ENCODE results near the gene DHRS3. TPM values are rescaled to one million over a fixed set of nuclear protein-coding genes. Genes with fewer than 3 reads are reported as not detected.

The DHRS3 gene
- total RNA-seq, 2 donors from 2014 or later = 9.2 to 9.8 TPM

DNA sequence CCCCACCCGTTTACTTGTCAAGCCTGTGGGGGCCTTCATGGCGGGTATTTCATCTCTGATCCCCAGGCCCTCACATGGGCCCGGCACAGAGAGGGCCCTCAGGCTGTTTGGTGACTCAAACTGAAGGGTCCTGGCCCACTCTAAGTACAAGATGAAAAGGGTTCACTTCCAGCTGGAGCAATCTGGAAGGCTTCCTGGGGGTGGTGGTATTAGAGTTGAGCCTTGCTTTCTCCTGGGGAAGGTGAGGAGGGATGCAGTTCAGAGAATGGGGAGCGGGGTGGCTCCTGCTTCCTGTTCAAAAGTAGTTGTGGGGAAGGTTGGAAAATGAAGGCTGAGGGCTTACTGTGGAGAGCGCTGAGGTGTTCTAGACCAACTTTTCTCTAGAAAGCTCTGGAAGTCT, 47.7 kb downstream of the DHRS3 start:
- no peaks in the 10 kb centered on the region for H3K4me1 Mint-ChIP-seq
- H3K36me3 Mint-ChIP-seq (ENCODE audit: low read depth) = peaks cover 6% of the 10 kb centered on the region
- H3K9me3 Mint-ChIP-seq = no peaks in the 10 kb centered on the region
- no peak for DNase-seq
- TF ChIP-seq, protein P1, sequence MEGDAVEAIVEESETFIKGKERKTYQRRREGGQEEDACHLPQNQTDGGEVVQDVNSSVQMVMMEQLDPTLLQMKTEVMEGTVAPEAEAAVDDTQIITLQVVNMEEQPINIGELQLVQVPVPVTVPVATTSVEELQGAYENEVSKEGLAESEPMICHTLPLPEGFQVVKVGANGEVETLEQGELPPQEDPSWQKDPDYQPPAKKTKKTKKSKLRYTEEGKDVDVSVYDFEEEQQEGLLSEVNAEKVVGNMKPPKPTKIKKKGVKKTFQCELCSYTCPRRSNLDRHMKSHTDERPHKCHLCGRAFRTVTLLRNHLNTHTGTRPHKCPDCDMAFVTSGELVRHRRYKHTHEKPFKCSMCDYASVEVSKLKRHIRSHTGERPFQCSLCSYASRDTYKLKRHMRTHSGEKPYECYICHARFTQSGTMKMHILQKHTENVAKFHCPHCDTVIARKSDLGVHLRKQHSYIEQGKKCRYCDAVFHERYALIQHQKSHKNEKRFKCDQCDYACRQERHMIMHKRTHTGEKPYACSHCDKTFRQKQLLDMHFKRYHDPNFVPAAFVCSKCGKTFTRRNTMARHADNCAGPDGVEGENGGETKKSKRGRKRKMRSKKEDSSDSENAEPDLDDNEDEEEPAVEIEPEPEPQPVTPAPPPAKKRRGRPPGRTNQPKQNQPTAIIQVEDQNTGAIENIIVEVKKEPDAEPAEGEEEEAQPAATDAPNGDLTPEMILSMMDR (conservative IDR thresholded peaks at IDR 0.05) = no peak
- H3K9me3 ChIP-seq (ENCODE audit: control insufficient read depth, low read length) = no peaks in the 10 kb centered on the region
- H3K27me3 Mint-ChIP-seq (ENCODE audit: insufficient read depth) = no peaks in the 10 kb centered on the region
- WGBS, 2 experiments (ENCODE audit: insufficient coverage in 1 of 2, insufficient read length in 1 of 2) = 89 to 93% methylated on average over 3 to 5 of the region's 5 CpGs
- H3K27ac ChIP-seq (ENCODE audit: low read depth, low read length) = no peak overlapping the region
- no peak overlapping the region for H3K4me3 Mint-ChIP-seq
- no peak overlapping the region for H3K4me3 ChIP-seq (ENCODE audit: low read length)
- H3K9ac ChIP-seq (ENCODE audit: extremely low read depth, low read length, poor library complexity, severe bottlenecking) = no peak overlapping the region
- H3K27me3 ChIP-seq (ENCODE audit: control insufficient read depth, insufficient read depth, low read length, poor library complexity, severe bottlenecking) = no peaks in the 10 kb centered on the region
- H3K4me1 ChIP-seq (ENCODE audit: control insufficient read depth, insufficient read depth, low read length) = no peaks in the 10 kb centered on the region
- H3K36me3 ChIP-seq (ENCODE audit: control insufficient read depth, insufficient read depth, low read length) = no peaks in the 10 kb centered on the region
- H3K27ac Mint-ChIP-seq = no peak overlapping the region

DNA sequence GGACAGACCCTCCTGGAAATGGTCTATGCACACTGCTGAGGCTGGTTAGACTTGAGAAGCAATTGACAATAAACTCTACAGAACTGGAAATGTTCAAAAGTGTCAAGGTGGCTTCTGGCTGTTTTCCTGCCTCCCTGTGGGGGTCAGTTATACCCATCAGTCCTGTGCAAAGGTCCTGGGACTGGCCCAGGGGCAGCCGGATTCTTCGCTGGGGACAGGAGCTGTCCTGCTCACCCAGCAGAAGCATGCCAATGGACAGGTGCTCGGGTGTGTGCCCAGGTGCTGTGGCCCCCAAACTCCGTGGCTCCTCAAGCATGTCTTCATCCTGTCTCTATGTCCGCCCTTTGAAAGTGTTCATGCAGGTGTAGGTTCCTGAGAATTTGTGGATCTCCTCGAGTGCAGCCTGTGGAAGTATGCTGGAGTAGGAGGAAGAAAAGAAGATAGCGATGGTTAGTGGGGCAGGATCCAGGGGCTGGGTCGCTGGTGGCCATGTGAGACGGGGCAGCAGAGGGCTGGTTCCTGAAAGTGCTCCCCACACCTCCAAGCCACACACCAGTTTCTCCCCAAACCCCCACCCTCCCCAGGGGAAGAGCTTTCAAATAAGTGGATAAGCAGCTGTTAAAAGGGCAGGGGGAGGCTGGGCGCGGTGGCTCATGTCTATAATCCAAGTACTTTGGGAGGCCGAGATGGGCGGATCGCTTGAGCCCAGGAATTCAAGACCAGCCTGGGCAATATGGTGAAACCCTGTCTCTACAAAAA, 49.8 kb downstream of the DHRS3 start:
- H3K4me1 Mint-ChIP-seq = no peaks in the 10 kb centered on the region
- H3K9ac ChIP-seq (ENCODE audit: extremely low read depth, low read length, poor library complexity, severe bottlenecking) = no peak overlapping the region
- H3K27me3 ChIP-seq (ENCODE audit: control insufficient read depth, insufficient read depth, low read length, poor library complexity, severe bottlenecking) = no peaks in the 10 kb centered on the region
- no peaks in the 10 kb centered on the region for H3K4me1 ChIP-seq (ENCODE audit: control insufficient read depth, insufficient read depth, low read length)
- H3K9me3 Mint-ChIP-seq = peaks cover 17% of the 10 kb centered on the region
- no peak overlapping the region for H3K4me3 Mint-ChIP-seq
- no peak overlapping the region for H3K4me3 ChIP-seq (ENCODE audit: low read length)
- no peak overlapping the region for H3K27ac ChIP-seq (ENCODE audit: low read depth, low read length)
- 90 to 94% methylated on average over 7 to 14 of the region's 14 CpGs for WGBS, 2 experiments (ENCODE audit: insufficient coverage in 1 of 2, insufficient read length in 1 of 2)
- no peak overlapping the region for H3K27ac Mint-ChIP-seq
- no peak for DNase-seq
- H3K9me3 ChIP-seq (ENCODE audit: control insufficient read depth, low read length) = peaks cover 10% of the 10 kb centered on the region
- H3K36me3 Mint-ChIP-seq (ENCODE audit: low read depth) = peaks cover 6% of the 10 kb centered on the region
- H3K27me3 Mint-ChIP-seq (ENCODE audit: insufficient read depth) = no peaks in the 10 kb centered on the region
- TF ChIP-seq, protein P1 (conservative IDR thresholded peaks at IDR 0.05) = no peak
- H3K36me3 ChIP-seq (ENCODE audit: control insufficient read depth, insufficient read depth, low read length) = no peaks in the 10 kb centered on the region

DNA sequence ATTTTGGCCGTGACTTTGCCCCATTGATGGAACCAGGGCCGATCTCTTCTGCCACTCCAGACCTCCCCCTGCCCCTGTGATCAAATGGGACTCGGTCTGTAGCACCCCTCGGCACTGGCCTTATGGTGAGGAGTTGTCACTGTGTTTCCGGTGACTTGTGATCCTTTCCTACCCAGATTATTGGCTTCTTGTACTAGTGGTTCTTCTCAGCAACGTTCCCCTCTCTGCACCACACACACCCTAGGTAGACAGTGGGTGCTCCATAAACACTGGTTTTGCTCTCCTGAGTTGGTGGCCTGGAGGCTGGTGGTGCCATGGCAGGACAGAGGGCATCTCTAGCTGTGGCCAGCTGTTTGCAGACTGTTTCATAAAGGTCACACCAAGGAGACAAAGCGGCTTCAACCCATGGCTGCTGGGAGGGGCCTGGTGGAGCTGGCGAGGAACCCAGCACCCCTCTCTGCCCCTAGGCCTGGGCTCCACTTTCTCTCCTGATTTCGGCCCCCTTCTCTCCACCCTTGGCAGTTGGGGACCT, 50.7 kb downstream of the DHRS3 start:
- no peak overlapping the region for H3K4me3 Mint-ChIP-seq
- no peaks in the 10 kb centered on the region for H3K27me3 ChIP-seq (ENCODE audit: control insufficient read depth, insufficient read depth, low read length, poor library complexity, severe bottlenecking)
- H3K9me3 ChIP-seq (ENCODE audit: control insufficient read depth, low read length) = peaks cover 12% of the 10 kb centered on the region
- peaks cover 6% of the 10 kb centered on the region for H3K36me3 Mint-ChIP-seq (ENCODE audit: low read depth)
- H3K9ac ChIP-seq (ENCODE audit: extremely low read depth, low read length, poor library complexity, severe bottlenecking) = no peak overlapping the region
- H3K27ac Mint-ChIP-seq = no peak overlapping the region
- no peak overlapping the region for H3K27ac ChIP-seq (ENCODE audit: low read depth, low read length)
- peaks cover 25% of the 10 kb centered on the region for H3K9me3 Mint-ChIP-seq
- no peaks in the 10 kb centered on the region for H3K36me3 ChIP-seq (ENCODE audit: control insufficient read depth, insufficient read depth, low read length)
- TF ChIP-seq, protein P1 (conservative IDR thresholded peaks at IDR 0.05) = no peak
- no peak for DNase-seq
- WGBS, 2 experiments (ENCODE audit: insufficient coverage in 1 of 2, insufficient read length in 1 of 2) = 91% methylated on average over 9 of the region's 9 CpGs
- H3K27me3 Mint-ChIP-seq (ENCODE audit: insufficient read depth) = no peaks in the 10 kb centered on the region
- H3K4me1 Mint-ChIP-seq = no peaks in the 10 kb centered on the region
- no peak overlapping the region for H3K4me3 ChIP-seq (ENCODE audit: low read length)
- no peaks in the 10 kb centered on the region for H3K4me1 ChIP-seq (ENCODE audit: control insufficient read depth, insufficient read depth, low read length)

All from endodermal cell (in vitro differentiated cells).